Epithelial cell of umbilical artery (primary cell): Measurements from ENCODE around the gene KXD1. TPM values are rescaled to one million over a fixed set of nuclear protein-coding genes. Genes with fewer than 3 reads are reported as not detected.

Source experiments
- total RNA-seq: library from RNA; depleted of rRNA; stranded (reverse); fragments of >200 nt; gene quantifications from 2 replicates; pipeline ENCODE4 v1.2.3, GENCODE V29; 2014

Gene KXD1, protein sequence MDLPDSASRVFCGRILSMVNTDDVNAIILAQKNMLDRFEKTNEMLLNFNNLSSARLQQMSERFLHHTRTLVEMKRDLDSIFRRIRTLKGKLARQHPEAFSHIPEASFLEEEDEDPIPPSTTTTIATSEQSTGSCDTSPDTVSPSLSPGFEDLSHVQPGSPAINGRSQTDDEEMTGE
- 55.3 and 71.5 TPM in 2 replicates for total RNA-seq

GRCh38 chr19:18557411-18558201 lies at the start of gene KXD1:
Gene KXD1 (plus strand): TSS chr19:18557870. CDS start chr19:18562057, 4,187 bp downstream.

GRCh38 chr19:18521692-18522123 lies 36.0 kb upstream of the KXD1 start, which contains the start of gene ELL:
Gene ELL (minus strand): TSS chr19:18522070. CDS start chr19:18522055, 15 bp downstream.

DNA sequence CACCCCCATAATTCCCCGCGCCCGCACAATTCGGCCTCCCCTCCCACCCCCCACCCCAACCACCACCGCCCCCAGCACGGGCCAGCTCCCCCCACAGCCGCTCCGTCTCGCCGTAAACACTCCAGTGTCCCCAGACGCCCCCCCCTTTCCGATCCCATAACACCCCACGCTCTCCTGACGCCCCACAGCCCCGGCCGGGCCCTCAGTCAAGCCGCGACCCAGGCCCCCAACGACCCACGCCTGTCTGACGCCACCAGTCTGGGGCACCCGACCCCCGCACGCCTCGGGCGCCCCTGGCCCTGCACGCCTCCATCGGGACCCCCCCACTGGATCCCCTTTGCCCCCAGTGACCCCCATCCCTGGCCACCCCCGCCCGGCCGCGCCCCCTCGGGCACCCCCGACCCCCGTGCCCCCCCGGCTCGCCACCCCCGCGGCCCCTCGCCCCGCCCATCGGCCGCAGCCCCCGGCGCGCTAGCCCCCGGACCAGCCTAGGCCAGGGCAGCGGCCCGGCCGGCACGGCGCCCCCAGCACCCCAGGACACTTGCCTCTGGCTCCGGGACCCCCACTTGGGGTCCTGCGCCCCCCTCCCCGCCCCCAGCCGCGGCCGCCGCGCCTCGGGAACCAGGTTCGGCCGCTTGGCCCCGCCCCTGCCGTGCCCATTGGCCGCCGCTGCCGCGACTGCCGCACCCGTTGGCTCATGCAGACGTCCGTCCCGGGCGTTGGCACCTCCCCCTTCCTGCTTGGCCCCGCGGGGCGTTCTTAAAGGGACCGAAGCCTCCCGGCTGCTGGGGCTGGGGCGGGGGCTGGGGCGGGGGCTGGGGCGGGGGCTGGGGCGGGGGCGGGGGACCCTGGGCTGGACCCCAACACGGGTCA lies 14.5 kb upstream of the KXD1 start, which contains the start of gene FKBP8:
Gene FKBP8, minus strand, starts transcription at position 633 of the 873 bp plus-strand sequence. CDS start 1,603 bp downstream, outside the sequence.

DNA sequence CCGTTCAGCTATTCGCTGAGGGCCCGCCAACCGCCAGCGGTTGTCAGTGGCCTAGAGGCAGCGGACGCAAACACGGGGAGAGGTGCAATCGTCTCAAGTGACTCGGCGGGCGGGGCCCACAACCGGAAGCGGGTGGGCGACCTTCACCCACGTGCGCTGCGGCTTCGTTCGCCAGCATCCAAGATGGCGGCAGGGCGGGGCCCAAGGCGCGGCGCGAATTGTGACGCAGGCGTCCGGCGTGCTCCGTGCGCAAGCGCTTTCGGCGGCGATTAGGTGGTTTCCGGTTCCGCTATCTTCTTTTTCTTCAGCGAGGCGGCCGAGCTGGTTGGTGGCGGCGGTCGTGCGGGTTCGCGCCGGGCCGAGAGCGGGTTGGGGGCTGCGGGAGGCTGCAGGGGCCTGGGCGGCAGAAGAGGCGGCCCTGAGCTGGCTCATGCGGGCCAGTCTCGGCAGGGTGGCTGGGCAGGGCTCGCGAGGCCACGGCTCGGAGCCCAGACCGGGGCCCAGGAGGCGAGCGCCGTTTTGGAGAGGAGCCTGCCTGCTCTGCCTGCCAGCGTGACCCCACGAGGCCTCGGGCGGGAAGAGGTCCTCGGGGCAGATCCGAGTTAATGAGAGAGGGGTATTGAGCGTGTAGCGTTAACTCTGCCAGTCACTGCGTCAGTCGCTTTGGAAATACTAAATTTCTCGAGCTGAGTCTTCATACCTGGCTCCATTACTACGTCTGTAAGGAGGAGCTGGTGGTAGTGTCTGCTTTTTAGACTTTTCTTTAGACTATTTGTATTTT lies 14.1 kb downstream of the KXD1 start, which contains the start of gene UBA52:
Gene UBA52, plus strand, starts transcription at position 294 of the 781 bp plus-strand sequence. CDS start 1,444 bp downstream, outside the sequence.

GRCh38 chr19:18588611-18589379 lies 31.1 kb downstream of the KXD1 start, which contains the start of gene REX1BD:
Gene REX1BD (plus strand): TSS chr19:18588798. CDS start chr19:18588802, 4 bp downstream.

DNA sequence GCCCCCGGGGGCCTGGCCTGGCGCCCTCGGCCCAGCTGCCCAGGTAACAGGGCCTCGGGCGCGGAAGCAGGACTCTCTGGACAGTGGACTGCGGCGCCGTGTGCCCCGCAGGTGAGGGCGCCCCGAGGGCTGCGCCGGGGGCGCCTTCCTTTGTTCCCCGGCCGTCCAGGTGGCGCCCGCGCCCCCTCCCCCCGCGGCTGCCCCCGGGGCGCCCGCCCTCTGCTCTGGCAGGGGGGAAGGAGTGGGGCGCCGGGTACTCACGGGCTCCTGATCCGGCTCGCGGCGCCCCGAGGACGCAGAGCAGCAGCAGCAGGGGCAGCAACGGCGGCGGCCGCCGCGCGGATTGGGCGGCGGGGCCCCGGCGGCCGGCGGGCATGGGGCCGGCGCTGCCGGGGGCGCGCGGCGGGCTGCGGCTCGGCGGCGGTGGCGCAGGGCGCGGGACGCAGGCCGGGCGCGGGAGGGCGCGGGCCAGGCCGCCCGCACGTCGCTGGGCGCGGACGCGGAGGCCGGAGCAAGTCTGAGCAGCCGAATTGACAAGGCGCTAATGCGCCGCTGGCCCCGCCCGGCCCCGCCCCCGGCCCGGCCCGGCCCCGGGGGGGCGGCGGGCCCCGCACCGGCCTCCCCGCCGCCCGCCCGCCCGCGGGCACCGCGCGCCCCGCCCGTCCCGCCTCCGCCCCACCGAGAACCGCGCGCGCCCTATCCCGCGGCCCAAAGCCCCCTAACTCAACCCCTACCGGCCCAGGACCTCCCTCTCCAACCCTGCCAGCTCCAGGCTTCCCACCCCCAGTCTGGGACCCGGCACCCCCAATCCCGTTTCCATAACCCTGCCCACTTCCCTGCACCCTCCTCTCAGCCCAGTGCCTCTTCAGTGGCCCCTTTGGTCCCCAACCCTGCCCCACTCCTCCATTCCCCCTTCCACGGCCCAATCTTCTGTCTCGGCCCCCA lies 48.9 kb downstream of the KXD1 start, which contains the start of gene CRLF1:
Gene CRLF1, minus strand, starts transcription at position 519 of the 945 bp plus-strand sequence. Its CDS starts 143 bp downstream, at position 376.

DNA sequence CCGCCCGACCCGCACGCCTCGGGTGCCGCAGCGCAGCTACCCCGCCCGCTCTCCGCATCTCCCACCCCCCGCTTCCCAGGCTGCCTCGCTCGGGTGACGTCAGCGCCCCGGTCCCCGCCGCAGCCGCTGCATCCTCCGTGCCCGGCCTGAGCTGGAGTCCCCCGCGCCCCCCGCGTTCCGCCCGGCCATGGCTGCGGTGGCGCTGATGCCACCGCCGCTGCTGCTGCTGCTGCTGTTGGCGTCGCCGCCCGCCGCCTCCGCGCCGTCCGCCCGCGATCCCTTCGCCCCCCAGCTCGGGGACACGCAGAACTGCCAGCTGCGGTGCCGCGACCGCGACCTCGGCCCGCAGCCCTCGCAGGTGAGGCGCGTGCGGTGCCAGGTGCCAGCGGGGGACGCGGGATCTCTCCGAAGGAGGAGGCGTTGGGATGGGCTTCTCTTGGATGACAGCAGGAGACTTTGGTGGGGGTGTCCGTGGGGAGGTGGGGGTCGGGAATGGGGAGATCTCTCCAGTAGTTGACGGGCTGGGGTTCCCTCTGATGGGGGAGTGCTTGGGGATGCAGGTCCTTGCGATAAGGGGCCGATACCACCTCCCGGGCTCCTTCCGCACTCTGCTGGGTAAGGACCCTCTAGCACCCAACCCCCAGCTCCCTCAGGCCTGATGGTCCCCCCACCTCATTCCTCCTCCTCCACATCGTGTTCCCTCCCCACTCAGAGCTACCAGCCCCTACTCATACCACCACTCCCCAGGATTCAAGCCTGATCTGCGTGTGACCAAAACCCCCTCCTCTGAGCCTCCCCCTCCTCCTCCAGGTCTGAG lies 55.3 kb downstream of the KXD1 start, which contains the start of gene TMEM59L:
Gene TMEM59L, plus strand, starts transcription at position 99 of the 817 bp plus-strand sequence. Its CDS starts 89 bp downstream, at position 188.

Other genes with a start within 250 kb of the KXD1 start
- 128 and 177 TPM in 2 replicates for gene LSM4, start 234.8 kb upstream of the KXD1 start, total RNA-seq
- gene PGPEP1, start 217.3 kb upstream of the KXD1 start, total RNA-seq = 13.3 and 19.9 TPM in 2 replicates
- 108 and 126 TPM in 2 replicates for gene GDF15, start 171.7 kb upstream of the KXD1 start, total RNA-seq
- not detected in 2 replicates for gene LRRC25, start 160.2 kb upstream of the KXD1 start, total RNA-seq
- 71.0 and 93.2 TPM in 2 replicates for gene SSBP4, start 138.5 kb upstream of the KXD1 start, total RNA-seq
- 24.6 and 37.7 TPM in 2 replicates for gene ISYNA1, start 119.7 kb upstream of the KXD1 start, total RNA-seq
- 10.2 and 10.4 TPM in 2 replicates for gene ELL, start 35.8 kb upstream of the KXD1 start, total RNA-seq
- 136 and 184 TPM in 2 replicates for gene FKBP8, start 14.3 kb upstream of the KXD1 start, total RNA-seq
- 460 and 873 TPM in 2 replicates for gene UBA52, start 14.0 kb downstream of the KXD1 start, total RNA-seq
- 79.9 and 109 TPM in 2 replicates for gene REX1BD, start 30.9 kb downstream of the KXD1 start, total RNA-seq
- gene CRLF1, start 48.9 kb downstream of the KXD1 start, total RNA-seq = not detected in 2 replicates
- gene TMEM59L, start 55.0 kb downstream of the KXD1 start, total RNA-seq = under 0.01 and 0.15 TPM in 2 replicates
- gene KLHL26, start 79.2 kb downstream of the KXD1 start, total RNA-seq = 2.3 and 4.2 TPM in 2 replicates
- 0.97 and 1.1 TPM in 2 replicates for gene CRTC1, start 125.8 kb downstream of the KXD1 start, total RNA-seq
- not detected in 2 replicates for gene COMP, start 233.4 kb downstream of the KXD1 start, total RNA-seq